ENCODE data around the gene C3orf38.
"Not testable (repeated sequence)": the region's sequence is repeated elsewhere in the genome, so short reads cannot be mapped to it uniquely, and the experiment has no call there.

C3orf38 gene

GRCh38 chr3:88166419-88166971 is 16.7 kb downstream of the C3orf38 start:
- no peak for DNase-seq

GRCh38 chr3:88167173-88167572 is 17.4 kb downstream of the C3orf38 start:
- DNase-seq, result no peak

- no peak for DNase-seq
Measured at GRCh38 chr3:88167704-88168103, 17.9 kb downstream of the C3orf38 start.

GRCh38 chr3:88168171-88168570 is 18.4 kb downstream of the C3orf38 start:
- no peak for DNase-seq

GRCh38 chr3:88180398-88180999 is 30.7 kb downstream of the C3orf38 start:
- no peak for DNase-seq

- DNase-seq, result not testable (repeated sequence)
Measured at GRCh38 chr3:88182165-88182918, 32.6 kb downstream of the C3orf38 start.

- no peak for DNase-seq
Measured at GRCh38 chr3:88188436-88188835, 38.7 kb downstream of the C3orf38 start.

GRCh38 chr3:88189361-88189810 is 39.6 kb downstream of the C3orf38 start:
- DNase-seq, result no peak

GRCh38 chr3:88191872-88192409 is 42.2 kb downstream of the C3orf38 start:
- DNase-seq, result no peak

- DNase-seq, result no peak
Measured at GRCh38 chr3:88192631-88193030, 42.9 kb downstream of the C3orf38 start.

GRCh38 chr3:88195951-88196434 is 46.2 kb downstream of the C3orf38 start:
- no peak for DNase-seq

GRCh38 chr3:88198121-88198520 is 48.4 kb downstream of the C3orf38 start:
- DNase-seq, result no peak

GRCh38 chr3:88203642-88204055 is 53.9 kb downstream of the C3orf38 start:
- no peak for DNase-seq

Measured in NCI-H1694 treated with DMSO at 0.1 percent for 48 hours (cell line).